ENCODE results near the gene ZNRF3.

- TF ChIP-seq EZH2 (IDR thresholded peaks at IDR 0.05; ENCODE audit: insufficient read depth, poor library complexity, severe bottlenecking) (no peak), EZH2phosphoT487 (IDR thresholded peaks at IDR 0.05; ENCODE audit: insufficient read depth, low read depth) (no peak)
Observed at GRCh38 chr22:29060251-29060869, 177.0 kb downstream of the ZNRF3 start.
